Right cardiac atrium (tissue), 5 donors: ENCODE data around the gene TRABD. TPM values are rescaled to one million over a fixed set of nuclear protein-coding genes. Genes with fewer than 3 reads are reported as not detected.

ENCODE experiments used
- ATAC-seq, 2 donors: fragments of 200-7000 bp; cut with Tn5 transposase; one replicate each; pipeline versions ENCODE4 v1.8.0 to v1.9.1; 2020; ENCODE audit warnings: moderate library complexity in 2 of 2, mild to moderate bottlenecking in 1 of 2
- DNase-seq, 3 donors: peaks; one replicate each; pipeline ENCODE4 v3.0.0-alpha.2; 2020
- H3K27ac ChIP-seq: one replicate; pipeline ENCODE4 v1.5.1; 2013; ENCODE audit warnings: mild to moderate bottlenecking, low read length, control low read depth, moderate library complexity
- H3K27me3 ChIP-seq: one replicate; pipeline ENCODE4 v1.6.1; 2013; ENCODE audit not compliant: control insufficient read depth, insufficient read depth
- H3K4me1 ChIP-seq: one replicate; pipeline ENCODE4 v1.6.1; 2013; ENCODE audit warnings: low read length; ENCODE audit not compliant: control insufficient read depth, insufficient read depth
- H3K4me3 ChIP-seq: one replicate; pipeline ENCODE4 v1.5.1; 2013; ENCODE audit warnings: low read length, control low read depth
- H3K9me3 ChIP-seq: one replicate; pipeline ENCODE4 v1.6.1; 2013; ENCODE audit warnings: low read length; ENCODE audit not compliant: control insufficient read depth
- WGBS: extraction: QIAGEN DNeasy Blood & Tissue Kit; methylation state at CpG from one replicate; pipeline ENCODE4 v1.1.7; 2013; 5-methylcytosine and 5-hydroxymethylcytosine counted together
- intact Hi-C, 4 donors: fragments of 100-400 bp; cut with DNase I; formaldehyde crosslinking; loops; one replicate each; pipeline versions ENCODE4 v1.11.0 to v1.14.0; 2022 to 2023
- polyA plus RNA-seq: library from polyadenylated mRNA; stranded (reverse); fragments of 200-250 nt; gene quantifications from one replicate; pipeline ENCODE4 v1.2.3, GENCODE V29; 2013
- total RNA-seq, 4 donors: library from RNA; stranded (reverse); fragmentation: NEBNext Ultra II Directional; extraction: Animal tissue kit (Norgen Biotek cat#: 25700); gene quantifications; one replicate each; pipeline ENCODE4 v1.2.1, GENCODE V29; 2021
- donor health status: healthy with polysubstance abuse.
- donor health status: DM: no; HTN: yes; CAD: no.
- donor health status: DM: no; HTN: no; CAD: no.
- donor health status: DM: no; HTN: yes; CAD: no; lungs with severe emphysema.
- donor health status: DM: yes; HTN: yes; CAD: no.

TRABD gene
- total and polyA plus RNA-seq, 5 donors, result 16.7 to 25.5 (median 21.6) TPM

DNA sequence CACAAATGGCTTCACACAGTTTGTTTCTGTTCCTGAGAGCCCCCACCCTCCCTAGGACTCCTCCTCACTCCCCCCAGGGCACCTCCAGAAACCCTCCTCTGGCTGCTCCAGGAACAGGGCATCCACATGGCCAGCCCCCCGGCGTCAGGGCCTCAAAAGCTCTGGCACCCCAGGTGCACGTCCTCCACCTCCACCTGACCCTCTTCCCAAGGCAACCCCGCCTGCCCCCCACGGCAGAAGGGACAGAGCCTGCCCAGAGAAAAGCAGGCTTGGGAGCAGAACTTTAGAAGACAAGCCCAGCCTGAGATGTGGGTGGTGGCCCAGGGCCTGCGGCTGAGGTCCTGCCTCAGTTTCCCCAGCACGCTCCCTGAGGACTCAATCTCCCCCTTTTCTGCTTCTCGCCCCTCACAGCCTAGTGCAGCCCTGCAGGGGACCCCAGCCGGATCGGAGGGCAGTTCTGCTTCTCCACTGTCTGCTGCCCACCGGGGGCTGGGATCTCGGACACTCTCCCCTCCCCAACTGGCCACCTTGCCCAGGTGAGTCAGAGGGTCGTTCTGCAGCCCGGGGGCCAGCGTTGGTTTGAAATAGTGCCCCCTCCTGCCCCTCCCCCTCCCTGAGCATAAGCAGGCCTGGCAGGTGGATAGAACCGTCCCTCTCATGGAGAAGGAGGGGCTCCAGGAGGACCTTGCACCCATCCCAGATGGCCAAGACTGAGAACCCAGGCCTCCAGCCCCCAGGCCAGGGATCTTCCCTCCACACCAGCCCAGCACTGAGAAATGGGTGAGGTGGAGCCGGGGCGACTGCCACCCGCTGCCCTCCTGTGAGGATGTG, 2.4 kb upstream of the TRABD start:
- Histone ChIP-seq H3K9me3 (no peaks in the 10 kb centered on the region), H3K4me3 (no peak overlapping the region), H3K4me1 (peaks cover 2% of the 10 kb centered on the region), H3K27ac (no peak overlapping the region), H3K27me3 (no peaks in the 10 kb centered on the region)
- intact Hi-C loops, result no loop called here
- ATAC-seq, result no peak
- peak; percentile 13 to 63 (median 58) for DNase-seq
- 87% methylated on average over 19 of the region's 19 CpGs for WGBS

DNA sequence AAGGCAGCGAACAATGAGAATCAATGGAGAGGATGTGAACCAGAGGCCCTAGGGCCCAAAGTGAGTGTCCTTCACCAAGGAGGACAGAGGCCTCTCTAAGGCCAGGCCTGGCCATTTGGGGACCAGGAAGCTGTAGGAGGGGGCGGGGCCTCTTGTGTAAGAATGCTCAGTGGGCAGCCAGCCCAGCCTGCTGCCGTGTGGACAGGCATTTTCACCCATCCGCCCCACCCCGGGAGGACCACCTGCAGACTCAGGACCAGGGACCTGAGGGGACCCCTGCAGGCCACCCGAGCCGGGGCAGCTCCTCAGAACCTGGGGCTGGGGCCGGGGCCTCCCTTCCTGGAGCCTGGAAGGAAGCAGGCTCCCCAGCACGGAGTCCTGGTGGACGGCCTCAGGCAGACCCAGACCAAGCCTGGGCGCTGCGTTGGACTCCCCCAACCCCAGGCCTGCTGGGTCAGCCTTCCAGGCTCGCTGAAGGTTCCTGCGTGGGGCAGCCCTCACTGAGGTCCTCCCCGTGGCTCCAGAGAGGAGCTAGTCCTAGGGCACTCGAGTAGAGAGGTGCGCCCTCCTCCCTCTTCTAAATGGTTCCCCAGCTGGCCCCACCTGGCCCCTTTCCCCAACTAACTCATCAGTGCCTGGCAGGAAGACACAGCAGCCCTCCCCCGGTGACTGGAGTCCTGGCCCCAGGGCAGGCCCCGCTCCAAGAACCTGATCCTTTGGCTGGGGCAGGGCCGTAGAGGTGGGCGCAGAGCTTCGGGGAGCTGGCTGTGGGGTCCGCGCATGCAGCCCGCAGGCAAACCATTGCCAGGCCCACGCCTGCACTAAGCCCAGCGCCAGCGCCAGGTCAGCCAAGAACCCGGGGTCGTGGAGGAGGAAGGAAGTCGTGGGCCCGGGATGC, 1.5 kb upstream of the TRABD start:
- peak; percentile 37 to 43 for ATAC-seq
- no peak overlapping the region for H3K27ac ChIP-seq
- 39% methylated on average over 32 of the region's 32 CpGs for WGBS

DNA sequence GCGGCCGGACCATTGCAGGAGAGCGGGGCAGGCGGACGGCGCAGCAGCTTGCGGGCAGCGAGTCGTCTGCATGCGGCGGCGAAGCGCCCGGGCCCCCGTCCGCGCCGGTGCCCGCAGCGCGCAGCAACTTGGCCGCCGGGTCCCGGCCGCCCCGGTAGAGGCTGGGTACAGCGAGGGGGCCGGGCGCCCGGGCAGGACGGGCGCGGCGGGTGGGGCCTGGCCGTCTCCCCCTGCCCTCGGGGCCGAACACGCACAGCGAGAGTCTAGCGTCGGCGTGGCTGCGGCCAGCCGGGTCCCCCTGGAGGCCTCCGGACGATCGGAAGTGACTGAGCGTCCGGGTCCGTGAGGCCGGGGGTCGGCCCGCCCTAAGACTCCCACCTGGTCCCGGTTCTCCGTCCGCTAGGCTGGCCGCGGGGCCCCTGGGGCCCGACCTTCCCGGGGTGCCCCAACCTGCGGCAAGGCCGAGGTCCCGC, 775 bp upstream of the TRABD start:
- DNase-seq, result peak; percentile 37 to 75 (median 72)
- Histone ChIP-seq H3K27me3 (no peaks in the 10 kb centered on the region), H3K4me3 (peak overlapping the region; percentile 40), H3K4me1 (peaks cover 2% of the 10 kb centered on the region), H3K9me3 (no peaks in the 10 kb centered on the region), H3K27ac (no peak overlapping the region)
- ATAC-seq, result peak in 1 of 2 donors; percentile 1
- intact Hi-C loops, result no loop called here
- 18% methylated on average over 63 of the region's 63 CpGs for WGBS

More for the DNA sequence above, 1.5 kb upstream of the TRABD start:
- H3K27me3 ChIP-seq, result no peaks in the 10 kb centered on the region
- H3K4me1 ChIP-seq, result peaks cover 2% of the 10 kb centered on the region
- peak overlapping the region; percentile 40 for H3K4me3 ChIP-seq
- H3K9me3 ChIP-seq, result no peaks in the 10 kb centered on the region
- peak; percentile 84 to 94 (median 92) for DNase-seq
- intact Hi-C loops, result no loop called here

DNA sequence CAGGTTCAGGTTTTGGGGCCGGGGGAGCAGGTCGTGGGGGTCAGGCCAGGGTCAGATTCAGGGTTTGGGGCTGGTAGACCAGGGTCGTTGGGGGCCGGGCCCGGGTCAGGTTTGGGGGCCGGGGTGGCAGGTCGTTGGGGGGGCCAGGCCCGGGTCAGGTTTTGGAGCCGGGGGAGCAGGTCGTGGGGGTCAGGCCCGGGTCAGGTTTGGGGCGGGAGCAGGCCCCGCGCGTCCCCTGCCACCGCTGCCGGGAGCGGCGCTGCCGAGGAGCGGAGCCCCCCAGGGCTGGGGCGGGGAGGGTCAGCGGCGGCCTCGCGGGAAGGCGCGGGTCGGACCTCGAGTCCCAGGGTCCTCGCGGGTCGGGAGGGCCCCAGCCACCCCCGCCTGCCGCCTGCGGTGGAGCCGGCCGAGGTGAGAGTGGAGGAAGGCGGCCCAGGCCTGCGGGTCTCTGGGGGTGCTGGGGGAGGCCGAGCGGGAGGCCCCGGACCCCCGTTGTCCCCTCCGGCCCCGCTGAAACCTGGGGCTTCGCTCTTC, 535 bp downstream of the TRABD start:
- Histone ChIP-seq H3K4me1 (peaks cover 2% of the 10 kb centered on the region), H3K27me3 (no peaks in the 10 kb centered on the region), H3K27ac (peak overlapping the region; percentile 4), H3K4me3 (peak overlapping the region; percentile 78), H3K9me3 (no peaks in the 10 kb centered on the region)
- intact Hi-C loops, result no loop called here
- no peak for ATAC-seq
- 2% methylated on average over 47 of the region's 47 CpGs for WGBS
- peak; percentile 29 to 80 (median 71) for DNase-seq

DNA sequence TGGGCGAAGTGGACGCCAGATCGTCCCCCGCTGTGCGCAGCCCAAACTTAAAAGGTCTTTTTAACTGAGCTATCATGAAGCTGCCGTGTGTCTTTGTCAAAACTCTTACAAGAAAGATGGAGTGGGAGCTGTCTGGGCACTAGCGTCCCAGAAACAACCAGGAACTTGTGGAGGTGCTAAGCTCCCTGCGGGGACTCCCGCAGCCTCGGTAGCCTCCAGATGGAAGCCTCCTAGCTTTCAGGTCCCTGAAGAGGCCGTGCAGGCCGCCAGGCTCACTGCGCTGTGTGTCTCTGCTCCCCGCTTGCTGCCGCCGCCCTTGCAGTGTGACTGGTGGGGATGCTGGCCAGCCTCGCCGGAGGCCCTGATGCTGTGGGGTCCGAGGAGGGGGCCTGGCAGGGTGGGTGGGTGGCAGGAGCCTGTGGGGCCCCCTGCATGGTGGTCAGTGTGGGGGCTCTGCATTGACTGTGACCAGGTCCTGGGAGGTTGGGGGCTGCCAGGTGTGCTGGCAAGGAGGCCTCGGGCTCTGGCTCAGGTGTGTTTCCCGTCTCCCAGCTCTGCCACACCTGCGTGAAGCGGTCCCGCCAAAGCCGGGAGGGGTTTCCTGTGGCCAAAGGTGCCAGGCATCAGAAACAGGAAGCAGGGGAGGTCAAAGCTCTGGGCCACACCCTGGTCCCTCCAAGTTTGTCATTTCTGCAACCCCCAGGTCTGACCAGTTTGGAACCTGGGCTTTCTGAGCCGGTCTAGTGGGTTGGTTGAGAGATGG, 1.2 kb downstream of the TRABD start:
- WGBS, result 52% methylated on average over 26 of the region's 26 CpGs
- no peak for ATAC-seq
- peak overlapping the region; percentile 78 for H3K4me3 ChIP-seq
- peak; percentile 29 to 68 (median 55) for DNase-seq
- no peak overlapping the region for H3K27ac ChIP-seq
- peaks cover 2% of the 10 kb centered on the region for H3K4me1 ChIP-seq
- no peaks in the 10 kb centered on the region for H3K27me3 ChIP-seq
- no peaks in the 10 kb centered on the region for H3K9me3 ChIP-seq
- intact Hi-C loops, result no loop called here

DNA sequence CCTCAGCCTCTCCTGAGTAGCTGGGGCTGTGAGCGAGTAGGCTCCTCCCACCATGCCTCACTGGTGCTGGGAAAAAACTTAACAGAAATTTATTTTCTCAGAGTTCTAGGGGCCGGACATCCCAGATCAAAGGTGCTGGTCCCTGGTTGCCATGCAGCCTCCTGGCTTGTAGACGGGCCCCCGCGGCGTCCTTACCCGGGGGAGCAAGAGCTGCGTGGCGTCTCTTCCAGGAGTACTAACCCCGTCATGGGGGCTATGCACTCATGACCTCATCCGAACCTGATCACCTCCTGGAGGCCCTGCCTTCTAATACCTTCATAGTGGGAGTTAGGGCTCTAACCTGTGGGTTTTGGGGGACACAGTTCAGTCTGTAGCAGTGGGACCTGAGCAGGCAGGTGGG, 2.6 kb downstream of the TRABD start:
- peaks cover 2% of the 10 kb centered on the region for H3K4me1 ChIP-seq
- H3K9me3 ChIP-seq, result no peaks in the 10 kb centered on the region
- DNase-seq, result peak in 1 of 3 donors; percentile 56
- no peaks in the 10 kb centered on the region for H3K27me3 ChIP-seq
- no peak overlapping the region for H3K4me3 ChIP-seq
- H3K27ac ChIP-seq, result no peak overlapping the region
- ATAC-seq, result no peak
- intact Hi-C loops, result no loop called here
- WGBS, result 95% methylated on average over 11 of the region's 11 CpGs

DNA sequence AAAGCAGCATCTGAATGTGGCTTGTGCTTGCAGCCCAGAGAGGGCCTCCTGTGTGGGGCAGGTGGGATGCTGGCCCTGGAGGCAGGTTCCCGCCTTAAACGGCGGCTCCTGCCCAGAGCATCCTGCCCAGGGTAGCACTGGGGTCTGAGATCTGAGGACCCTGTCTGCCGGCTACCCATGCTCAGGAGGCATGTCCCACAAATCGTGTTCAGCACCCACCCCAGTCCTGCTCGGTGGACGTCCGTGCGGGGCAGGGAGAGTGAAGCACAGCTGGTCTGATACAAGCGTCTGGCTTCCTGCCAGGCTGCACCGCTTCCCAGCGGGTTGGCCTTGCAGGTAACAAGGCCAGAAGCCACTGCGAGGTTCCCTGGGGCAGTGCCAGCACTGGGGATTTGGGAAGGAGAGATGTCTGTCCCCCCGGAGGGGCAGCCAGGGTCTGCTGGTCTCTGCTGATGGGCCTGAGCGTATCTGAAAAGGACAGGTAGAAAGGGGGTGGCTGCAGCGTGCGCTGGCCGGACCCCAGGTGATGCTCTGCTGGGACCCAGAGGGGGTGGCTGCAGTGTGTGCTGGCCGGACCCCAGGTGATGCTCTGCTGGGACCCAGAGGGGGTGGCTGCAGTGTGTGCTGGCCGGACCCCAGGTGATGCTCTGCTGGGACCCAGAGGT, 3.6 kb downstream of the TRABD start:
- peak; percentile 32 to 81 (median 76) for DNase-seq
- H3K9me3 ChIP-seq, result no peaks in the 10 kb centered on the region
- no peak overlapping the region for H3K4me3 ChIP-seq
- no peaks in the 10 kb centered on the region for H3K4me1 ChIP-seq
- WGBS, result 72% methylated on average over 20 of the region's 20 CpGs
- no peak for ATAC-seq
- peak overlapping the region; percentile 33 for H3K27ac ChIP-seq
- intact Hi-C loops, result no loop called here
- no peaks in the 10 kb centered on the region for H3K27me3 ChIP-seq

DNA sequence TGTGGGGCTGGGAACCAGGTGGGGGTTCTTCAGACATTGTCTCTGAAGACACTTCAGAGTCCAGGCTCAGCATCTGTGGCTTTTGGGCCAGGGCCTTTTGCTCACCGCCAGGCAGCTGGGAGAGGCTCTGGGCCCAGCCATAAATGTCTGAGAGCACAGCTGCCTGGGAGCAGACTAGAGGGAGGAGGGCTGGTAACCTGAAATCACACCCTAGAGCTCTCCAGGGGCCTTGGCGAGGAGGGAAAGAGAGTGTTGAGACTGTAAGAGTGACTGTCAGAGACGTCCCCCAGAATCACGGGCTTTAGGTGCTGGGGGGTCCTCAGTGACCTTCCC, 4.1 kb downstream of the TRABD start:
- Histone ChIP-seq H3K27ac (peak overlapping the region; percentile 33), H3K27me3 (no peaks in the 10 kb centered on the region), H3K9me3 (no peaks in the 10 kb centered on the region), H3K4me3 (no peak overlapping the region), H3K4me1 (no peaks in the 10 kb centered on the region)
- intact Hi-C loops, result no loop called here
- DNase-seq (peak in 2 of 3 donors; percentile 39 to 53), ATAC-seq (peak; percentile 3)
- WGBS, result 16% methylated on average over 4 of the region's 4 CpGs

DNA sequence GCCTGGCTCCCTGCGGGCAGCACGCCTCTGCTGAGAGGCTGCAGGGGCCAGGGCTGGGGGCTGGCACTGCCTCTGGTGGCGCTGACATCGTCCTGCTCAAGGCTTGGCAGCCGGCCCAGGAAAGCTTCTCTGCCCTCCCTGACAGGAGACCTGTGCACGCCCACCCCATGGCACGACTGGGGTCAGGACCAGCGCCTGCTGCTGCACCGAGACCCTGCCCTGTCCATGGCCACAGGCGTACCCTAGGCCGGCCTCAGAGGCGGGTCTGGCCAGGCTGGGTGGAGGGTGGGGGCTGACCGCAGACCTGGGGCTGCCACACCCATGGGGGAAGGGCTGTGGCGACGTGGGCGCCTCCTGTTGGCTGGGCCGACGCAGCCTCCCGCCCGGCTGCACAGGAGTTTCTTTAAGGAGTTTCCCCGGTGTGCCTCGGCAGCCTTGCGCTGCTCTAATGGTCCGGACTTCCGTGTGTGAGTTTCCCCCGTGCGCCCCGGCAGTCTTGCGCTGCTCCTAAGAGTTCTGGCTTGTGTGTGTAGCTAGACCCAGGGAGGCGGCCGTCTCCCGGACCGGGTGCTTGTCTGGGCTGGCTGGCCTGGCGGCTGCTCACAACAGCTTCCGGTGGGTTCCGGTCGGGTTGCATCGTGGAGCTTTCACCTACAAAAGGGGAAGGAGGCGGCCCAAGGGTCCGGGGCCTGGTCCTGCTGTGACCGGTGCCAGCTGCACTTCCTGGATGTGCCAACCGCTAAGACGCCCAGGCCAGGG, 4.6 kb downstream of the TRABD start:
- H3K27me3 ChIP-seq, result no peaks in the 10 kb centered on the region
- H3K4me3 ChIP-seq, result peak overlapping the region; percentile 15
- ATAC-seq (peak; percentile 60 to 63), DNase-seq (peak; percentile 83 to 93 (median 92))
- H3K9me3 ChIP-seq, result no peaks in the 10 kb centered on the region
- H3K4me1 ChIP-seq, result no peaks in the 10 kb centered on the region
- WGBS, result 10% methylated on average over 43 of the region's 43 CpGs
- intact Hi-C loops, result no loop called here
- H3K27ac ChIP-seq, result peak overlapping the region; percentile 33
